GM12865 (cell line): Measurements from ENCODE around the gene C7orf57.

Experiments
- DNase-seq: peaks from one replicate; pipeline ENCODE4 v3.0.0; 2010; ENCODE audit warnings: low read depth
- H3K4me3 ChIP-seq: 2 replicates; pipeline ENCODE4 v1.5.1; 2011; ENCODE audit warnings: mild to moderate bottlenecking, low read depth, low read length, control low read depth
- TF ChIP-seq, protein P1 (sequence below): IDR thresholded peaks from 2 replicates; pipeline ENCODE4 v1.5.1; 2011; ENCODE audit warnings: low read length, control low read depth, low read depth, inconsistent platforms; ENCODE audit not compliant: insufficient read depth; ENCODE audit errors: missing control alignments

Gene C7orf57

DNA sequence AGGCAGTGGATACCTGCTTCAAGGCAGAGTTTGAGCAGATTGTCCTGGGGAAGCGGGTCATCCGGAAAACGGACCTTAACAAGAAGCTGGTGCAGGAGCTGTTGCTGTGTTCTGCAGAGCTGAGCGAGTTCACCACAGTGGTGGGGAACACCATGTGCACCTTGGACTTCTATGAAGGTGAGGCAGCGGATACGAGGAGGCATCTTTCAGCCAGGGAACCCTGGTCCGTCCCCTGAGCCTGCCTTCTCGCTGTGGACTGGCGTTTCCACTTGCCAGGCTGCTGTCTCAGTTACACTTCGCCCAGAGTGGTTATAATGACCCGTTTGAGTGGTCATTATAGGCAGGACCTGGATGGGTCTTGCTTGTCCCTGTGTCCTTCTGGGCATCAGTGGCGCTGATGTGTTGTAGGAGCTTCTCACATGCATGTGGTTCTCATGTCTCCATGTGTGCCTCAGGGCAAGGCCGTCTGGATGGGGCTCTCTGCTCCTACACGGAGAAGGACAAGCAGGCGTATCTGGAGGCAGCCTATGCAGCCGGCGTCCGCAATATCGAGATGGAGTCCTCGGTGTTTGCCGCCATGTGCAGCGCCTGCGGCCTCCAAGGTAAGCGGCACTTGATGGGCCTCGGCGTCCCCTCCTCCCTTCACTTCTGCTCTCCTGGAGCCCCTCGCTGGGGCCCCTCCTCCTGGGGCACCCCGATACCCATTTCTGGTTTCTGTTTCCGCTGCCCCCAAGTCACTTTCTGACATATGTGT, 71.7 kb downstream of the C7orf57 start:
- TF ChIP-seq, protein P1, sequence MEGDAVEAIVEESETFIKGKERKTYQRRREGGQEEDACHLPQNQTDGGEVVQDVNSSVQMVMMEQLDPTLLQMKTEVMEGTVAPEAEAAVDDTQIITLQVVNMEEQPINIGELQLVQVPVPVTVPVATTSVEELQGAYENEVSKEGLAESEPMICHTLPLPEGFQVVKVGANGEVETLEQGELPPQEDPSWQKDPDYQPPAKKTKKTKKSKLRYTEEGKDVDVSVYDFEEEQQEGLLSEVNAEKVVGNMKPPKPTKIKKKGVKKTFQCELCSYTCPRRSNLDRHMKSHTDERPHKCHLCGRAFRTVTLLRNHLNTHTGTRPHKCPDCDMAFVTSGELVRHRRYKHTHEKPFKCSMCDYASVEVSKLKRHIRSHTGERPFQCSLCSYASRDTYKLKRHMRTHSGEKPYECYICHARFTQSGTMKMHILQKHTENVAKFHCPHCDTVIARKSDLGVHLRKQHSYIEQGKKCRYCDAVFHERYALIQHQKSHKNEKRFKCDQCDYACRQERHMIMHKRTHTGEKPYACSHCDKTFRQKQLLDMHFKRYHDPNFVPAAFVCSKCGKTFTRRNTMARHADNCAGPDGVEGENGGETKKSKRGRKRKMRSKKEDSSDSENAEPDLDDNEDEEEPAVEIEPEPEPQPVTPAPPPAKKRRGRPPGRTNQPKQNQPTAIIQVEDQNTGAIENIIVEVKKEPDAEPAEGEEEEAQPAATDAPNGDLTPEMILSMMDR: no peak
- DNase-seq: no peak
- H3K4me3 ChIP-seq: no peak overlapping the region

DNA sequence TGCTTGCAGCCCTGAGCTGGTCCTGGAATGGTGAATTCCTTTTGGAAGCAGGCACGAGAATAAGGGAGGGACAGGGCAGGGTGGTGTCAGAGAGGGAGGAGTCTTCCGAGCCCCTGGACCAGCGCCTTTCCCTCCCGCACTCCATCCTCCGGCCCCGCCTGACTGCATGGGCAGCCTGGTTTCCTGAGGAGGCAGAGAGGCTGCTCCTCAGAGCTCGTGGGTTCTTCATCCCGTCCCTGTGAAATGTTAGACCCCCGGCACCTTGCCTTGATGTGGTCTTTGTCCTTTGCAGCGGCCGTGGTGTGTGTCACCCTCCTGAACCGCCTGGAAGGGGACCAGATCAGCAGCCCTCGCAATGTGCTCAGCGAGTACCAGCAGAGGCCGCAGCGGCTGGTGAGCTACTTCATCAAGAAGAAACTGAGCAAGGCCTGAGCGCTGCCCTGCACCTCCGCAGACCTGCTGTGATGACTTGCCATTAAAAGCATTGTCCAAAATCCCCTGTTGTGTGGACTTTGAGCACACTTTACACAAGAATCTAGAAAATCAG, 72.7 kb downstream of the C7orf57 start:
- DNase-seq: no peak
- TF ChIP-seq, protein P1: no peak
- H3K4me3 ChIP-seq: no peak overlapping the region

DNA sequence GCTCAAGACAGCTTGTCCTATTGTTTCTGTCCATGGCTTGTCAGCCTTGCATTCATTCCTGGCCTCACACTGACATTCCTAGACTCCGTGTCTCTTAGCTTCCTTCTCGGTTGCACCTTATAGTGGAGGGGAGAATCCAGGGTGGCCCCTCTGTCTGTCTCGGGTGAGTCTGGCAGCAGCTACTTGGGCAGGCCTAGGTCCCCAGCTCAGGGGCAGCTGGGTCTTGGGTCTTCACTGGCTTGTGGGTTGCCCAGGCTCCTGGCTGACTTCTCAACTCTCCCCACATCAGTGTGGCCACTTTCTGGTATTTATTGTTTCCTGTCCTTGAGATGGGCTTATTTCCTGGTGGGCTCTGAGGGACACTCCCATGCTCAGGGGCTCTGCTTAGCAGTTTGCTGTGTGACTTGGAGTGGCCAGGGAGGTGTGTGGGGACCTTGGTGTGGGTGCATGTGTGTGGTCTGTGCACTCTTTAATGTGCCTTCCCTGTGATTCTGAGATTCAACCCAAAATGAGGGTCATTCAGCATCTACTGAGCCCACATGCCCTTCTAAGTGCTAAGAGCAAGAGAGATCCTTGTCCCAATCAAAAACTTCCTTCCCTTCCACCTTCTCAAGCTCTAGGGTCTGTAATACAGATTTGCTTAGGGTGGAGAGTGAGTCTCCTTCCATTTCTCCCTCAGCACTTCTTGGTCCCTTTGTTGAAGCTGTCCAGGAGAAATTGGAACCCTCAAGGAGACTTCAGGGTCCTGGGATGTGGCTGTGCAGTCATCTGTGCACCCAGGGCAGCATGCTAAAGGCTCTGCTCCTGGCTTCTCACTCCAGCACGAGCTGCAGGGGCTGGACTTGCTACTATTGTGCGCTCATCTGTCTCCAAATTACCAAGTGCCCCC, 73.9 kb downstream of the C7orf57 start:
- TF ChIP-seq, protein P1: no peak
- DNase-seq: no peak
- H3K4me3 ChIP-seq: no peak overlapping the region

DNA sequence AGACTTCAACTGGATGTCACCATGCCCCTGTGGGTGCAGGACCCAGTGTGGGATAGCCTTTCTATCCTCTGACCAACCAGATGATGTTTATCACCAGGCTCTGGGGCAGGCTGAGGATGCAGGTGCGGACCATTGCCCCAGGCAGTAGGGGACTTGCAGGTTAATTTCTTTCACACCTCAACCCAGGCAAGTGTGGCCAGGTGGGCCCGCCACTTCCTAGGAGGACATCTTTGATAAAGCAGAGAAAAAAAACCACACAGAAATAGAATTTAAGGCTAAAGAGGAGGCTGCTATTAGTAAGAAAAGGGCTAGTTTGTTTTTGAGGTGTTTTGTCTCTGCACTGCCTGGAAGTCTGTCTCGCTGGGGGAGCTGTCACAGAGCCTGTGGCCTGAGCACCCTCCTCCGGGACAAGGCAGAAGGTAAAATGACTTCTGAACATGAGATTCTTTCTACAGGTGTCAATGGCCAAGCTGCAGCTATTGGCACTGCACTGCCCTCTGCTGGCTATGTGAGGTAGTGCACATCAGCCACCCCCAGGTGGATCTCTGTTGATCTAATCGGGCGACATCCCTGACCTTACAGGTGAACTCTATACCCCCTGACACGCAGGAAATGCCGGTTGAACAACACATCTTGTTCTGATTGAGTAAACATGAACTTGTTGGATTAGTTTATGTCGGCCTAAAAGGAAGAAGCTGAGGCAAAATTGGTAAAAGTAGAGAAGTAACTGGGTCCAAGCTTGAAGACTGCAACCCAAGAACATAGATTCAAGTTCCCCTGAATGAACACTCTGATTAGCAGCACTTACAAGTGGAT, 74.7 kb downstream of the C7orf57 start:
- H3K4me3 ChIP-seq: no peak overlapping the region
- peak; percentile 82 for DNase-seq
- TF ChIP-seq, protein P1: peak; percentile 98

DNA sequence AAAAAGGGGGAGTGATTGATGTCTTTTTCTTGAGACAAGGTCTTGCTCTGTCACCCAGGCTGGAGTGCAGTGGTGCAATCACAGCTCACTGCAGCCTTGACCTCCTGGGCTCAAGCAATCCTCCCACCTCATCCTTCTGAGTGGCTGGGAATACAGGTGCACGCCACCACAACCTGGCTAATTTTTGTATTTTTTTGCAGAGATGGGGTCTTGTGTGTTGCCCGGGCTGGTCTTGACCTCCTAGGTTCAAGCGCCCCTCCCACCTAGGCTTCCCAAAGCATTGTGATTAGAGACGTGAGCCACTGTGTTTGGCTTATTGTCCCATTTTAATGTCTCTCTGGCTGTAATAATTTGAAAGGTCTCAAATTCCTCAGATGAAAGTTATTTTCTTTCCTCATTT, 75.5 kb downstream of the C7orf57 start:
- TF ChIP-seq, protein P1: no peak
- DNase-seq: no peak

More for the DNA sequence above, 75.5 kb downstream of the C7orf57 start:
- H3K4me3 ChIP-seq: no peak overlapping the region
